ENCODE results near the gene CCDC24. TPM values are rescaled to one million over a fixed set of nuclear protein-coding genes. Genes with fewer than 3 reads are reported as not detected.
A peak's percentile ranks its signal among the peaks of the same experiment; 100 is the strongest.

The CCDC24 gene
- total and polyA plus RNA-seq, 7 experiments from 2014 or later, result 0.40 to 2.9 (median 1.6) TPM; not detected in 1

DNA sequence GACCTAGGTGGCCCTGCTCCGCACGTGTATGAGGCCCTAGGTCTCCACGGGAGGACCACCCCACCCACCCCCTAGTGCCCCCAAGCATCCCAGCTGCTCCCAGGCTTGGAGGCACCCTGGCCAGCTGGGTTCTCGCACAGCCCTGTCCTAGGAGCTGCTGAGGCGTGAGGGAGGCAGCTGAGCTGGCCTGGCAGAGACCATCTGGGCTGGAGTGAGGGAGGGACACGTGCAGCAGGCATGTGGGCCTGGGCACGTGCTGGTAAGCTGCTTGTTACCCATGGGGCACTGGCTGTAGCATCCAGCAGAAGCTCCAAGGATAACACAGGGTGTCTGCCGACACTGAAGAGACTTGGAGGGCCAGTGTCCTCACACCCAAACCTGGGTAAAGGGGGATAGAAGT, 29.8 kb downstream of the CCDC24 start:
- DNase-seq (no peak), ATAC-seq (no peak)
- intact Hi-C loops (cut with micrococcal nuclease), result no loop called here
- no peaks in the 10 kb centered on the region for H3K9me3 Mint-ChIP-seq
- Histone ChIP-seq H3K27ac (ENCODE audit: low read depth, low read length) (no peak overlapping the region), H3K4me3 (ENCODE audit: low read length) (no peak overlapping the region), H3K4me1 (ENCODE audit: control insufficient read depth in 2 of 2, insufficient read depth in 2 of 2, low read length in 2 of 2) (no peaks in the 10 kb centered on the region), H3K27me3 (ENCODE audit: control insufficient read depth in 2 of 2, insufficient read depth in 2 of 2, low read length in 2 of 2) (no peaks in the 10 kb centered on the region), H3K9me3 (ENCODE audit: control insufficient read depth in 2 of 3, low read length in 3 of 3) (no peaks in the 10 kb centered on the region), H3K36me3 (ENCODE audit: control insufficient read depth in 2 of 3, insufficient read depth in 3 of 3, low read length in 3 of 3) (no peaks in the 10 kb centered on the region)
- no peaks in the 10 kb centered on the region for H3K4me1 Mint-ChIP-seq
- H3K27me3 Mint-ChIP-seq, result no peaks in the 10 kb centered on the region
- H3K36me3 Mint-ChIP-seq, result no peaks in the 10 kb centered on the region
- ChIA-PET CTCF (no interaction called here), POLR2A (no interaction called here)
- H3K27ac Mint-ChIP-seq, result no peak overlapping the region
- no peak overlapping the region for H3K4me3 Mint-ChIP-seq

DNA sequence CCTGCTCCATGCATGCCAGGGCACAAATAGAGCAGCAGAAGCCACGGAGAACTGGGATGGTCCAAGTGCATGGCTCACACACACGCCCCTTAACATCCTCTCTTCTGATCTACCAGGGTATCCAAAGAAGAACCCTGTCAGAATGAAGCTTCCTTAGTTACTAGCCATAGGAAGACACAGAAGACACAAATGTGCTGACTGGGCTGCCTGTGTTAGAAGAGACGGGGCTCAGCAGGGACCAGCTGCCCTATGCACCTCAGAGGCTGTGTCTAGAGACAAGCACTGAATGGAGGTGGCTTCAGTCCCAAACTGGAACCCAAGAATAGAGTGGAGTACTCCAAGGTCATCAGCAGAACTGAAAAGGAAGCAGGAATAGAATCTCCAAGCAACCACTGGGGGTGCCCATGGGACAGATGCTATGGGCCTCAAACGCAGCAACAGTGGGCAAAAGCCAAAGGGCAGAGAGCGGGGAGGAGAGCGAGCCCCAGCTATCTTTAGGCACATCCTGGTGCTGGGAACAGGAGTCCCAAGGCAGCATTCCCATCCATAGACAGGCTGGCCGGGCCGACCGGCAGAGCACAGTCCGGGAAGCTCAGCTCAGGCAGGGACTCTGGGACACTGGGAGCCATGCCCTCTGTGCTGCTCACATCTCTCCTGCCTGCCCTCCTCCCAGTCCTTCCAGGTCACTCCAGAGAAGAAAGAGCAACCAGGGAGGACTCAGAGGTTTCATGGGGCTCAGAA, 30.4 kb downstream of the CCDC24 start:
- no peak for DNase-seq
- Mint-ChIP-seq H3K4me1 (no peaks in the 10 kb centered on the region), H3K27ac (no peak overlapping the region), H3K4me3 (no peak overlapping the region), H3K27me3 (no peaks in the 10 kb centered on the region), H3K9me3 (no peaks in the 10 kb centered on the region), H3K36me3 (no peaks in the 10 kb centered on the region)
- Histone ChIP-seq H3K27ac (ENCODE audit: low read depth, low read length) (no peak overlapping the region), H3K4me3 (ENCODE audit: low read length) (no peak overlapping the region), H3K36me3 (ENCODE audit: control insufficient read depth in 2 of 3, insufficient read depth in 3 of 3, low read length in 3 of 3) (no peaks in the 10 kb centered on the region), H3K9me3 (ENCODE audit: control insufficient read depth in 2 of 3, low read length in 3 of 3) (no peaks in the 10 kb centered on the region), H3K4me1 (ENCODE audit: control insufficient read depth in 2 of 2, insufficient read depth in 2 of 2, low read length in 2 of 2) (no peaks in the 10 kb centered on the region), H3K27me3 (ENCODE audit: control insufficient read depth in 2 of 2, insufficient read depth in 2 of 2, low read length in 2 of 2) (no peaks in the 10 kb centered on the region)
- ATAC-seq, result no peak
- POLR2A ChIA-PET, result no interaction called here
- intact Hi-C loops (cut with micrococcal nuclease), result no loop called here
- CTCF ChIA-PET, result interaction anchor here (1.1 kb wide), 1 partner anchor 20 kb away, joined by 4 read pairs; no protein-coding TSS in a partner anchor

DNA sequence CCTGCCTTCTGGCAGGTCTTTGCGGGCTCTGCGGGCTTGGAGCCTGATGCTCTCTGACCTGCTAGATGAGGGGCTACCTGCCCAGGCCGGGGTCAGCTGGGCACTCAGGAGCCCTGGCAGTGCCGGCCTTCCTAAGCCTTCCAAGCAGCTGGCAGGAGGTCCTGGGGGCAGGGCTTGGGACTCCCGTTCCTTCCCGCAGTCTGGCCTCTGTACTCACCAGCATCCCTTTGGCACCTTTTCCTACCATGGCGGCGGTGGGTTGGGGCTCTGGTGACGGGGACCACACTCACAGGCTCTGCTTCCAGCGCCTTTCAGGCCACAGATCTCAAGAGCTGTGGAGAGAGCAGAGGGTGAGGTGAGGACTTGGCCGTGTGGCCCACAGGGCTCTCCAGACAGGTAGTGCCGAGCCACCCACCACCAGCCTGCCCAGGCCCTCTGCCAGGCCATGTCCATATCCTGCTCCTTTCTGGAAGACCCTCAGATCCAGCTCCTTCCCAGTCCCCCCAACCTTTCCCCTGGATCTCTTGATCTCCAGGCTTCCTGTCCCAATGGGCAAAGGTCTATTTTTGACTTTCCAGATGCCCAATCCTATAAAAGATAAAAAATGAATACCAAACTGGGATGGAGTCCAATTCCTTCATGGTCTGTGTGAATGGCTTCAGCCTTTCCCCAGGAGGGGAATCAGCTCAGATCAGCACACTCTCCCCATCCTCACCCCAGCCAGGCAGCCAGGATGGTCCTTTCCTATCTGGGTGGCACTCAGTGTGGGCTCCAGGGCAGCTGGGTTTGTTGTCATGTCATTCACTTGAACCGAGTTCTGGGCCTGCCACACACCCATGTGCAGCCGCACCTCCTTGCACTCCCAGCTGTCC, 32.9 kb downstream of the CCDC24 start:
- no peaks in the 10 kb centered on the region for H3K27me3 Mint-ChIP-seq
- POLR2A ChIA-PET, result no interaction called here

DNA sequence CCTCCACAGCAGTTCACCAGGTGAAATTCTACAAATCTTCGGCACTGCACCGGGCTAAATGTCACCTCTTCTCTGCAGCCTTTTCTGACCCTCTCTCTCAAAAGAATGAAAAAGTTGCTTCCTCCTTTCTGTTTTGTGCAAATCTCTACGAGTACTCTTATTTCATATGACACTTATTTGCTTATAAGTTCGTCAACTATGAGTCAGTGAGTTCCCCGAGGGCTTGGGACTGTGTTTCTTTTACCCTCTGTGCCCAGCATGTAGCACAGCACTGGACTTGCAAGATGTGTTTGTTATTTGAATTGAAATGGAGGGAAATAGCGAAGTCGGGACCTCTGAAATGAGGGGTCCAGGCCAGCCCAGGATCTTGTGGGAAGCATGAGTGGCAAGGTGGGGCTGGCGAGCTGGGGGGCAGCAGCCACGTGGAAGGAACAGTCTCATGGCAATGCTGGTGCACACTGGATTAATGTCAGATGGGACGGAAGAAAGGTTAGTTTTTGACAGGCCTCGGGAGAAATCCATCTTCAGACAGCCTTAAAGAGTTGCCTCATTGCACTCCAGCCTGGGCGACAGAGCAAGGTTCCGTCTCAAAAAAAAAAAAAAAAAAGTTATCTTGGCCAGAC, 33.6 kb downstream of the CCDC24 start:
- no peak for ATAC-seq

More for the DNA sequence above, 32.9 kb downstream of the CCDC24 start:
- H3K27me3 ChIP-seq (ENCODE audit: control insufficient read depth in 2 of 2, insufficient read depth in 2 of 2, low read length in 2 of 2), result no peaks in the 10 kb centered on the region
- CTCF ChIA-PET, result interaction anchor here (0.9 kb wide), 1 partner anchor 13 kb away, joined by 4 read pairs; no protein-coding TSS in a partner anchor
- Mint-ChIP-seq H3K4me1 (peaks cover 6 to 16% (median 13%) of the 10 kb centered on the region in 7 donors), H3K9me3 (peaks cover 0 to 3% (median 0%) of the 10 kb centered on the region in 11 donors), H3K27ac (no peak overlapping the region), H3K36me3 (no peaks in the 10 kb centered on the region), H3K4me3 (no peak overlapping the region)
- no peak overlapping the region for H3K27ac ChIP-seq (ENCODE audit: low read depth, low read length)
- DNase-seq (no peak), ATAC-seq (no peak)
- peaks cover 0 to 2% of the 10 kb centered on the region in 2 donors for H3K4me1 ChIP-seq (ENCODE audit: control insufficient read depth in 2 of 2, insufficient read depth in 2 of 2, low read length in 2 of 2)
- H3K9me3 ChIP-seq (ENCODE audit: control insufficient read depth in 2 of 3, low read length in 3 of 3), result no peaks in the 10 kb centered on the region
- no peak overlapping the region for H3K4me3 ChIP-seq (ENCODE audit: low read length)
- H3K36me3 ChIP-seq (ENCODE audit: control insufficient read depth in 2 of 3, insufficient read depth in 3 of 3, low read length in 3 of 3), result no peaks in the 10 kb centered on the region
- intact Hi-C loops (cut with micrococcal nuclease), result no loop called here

DNA sequence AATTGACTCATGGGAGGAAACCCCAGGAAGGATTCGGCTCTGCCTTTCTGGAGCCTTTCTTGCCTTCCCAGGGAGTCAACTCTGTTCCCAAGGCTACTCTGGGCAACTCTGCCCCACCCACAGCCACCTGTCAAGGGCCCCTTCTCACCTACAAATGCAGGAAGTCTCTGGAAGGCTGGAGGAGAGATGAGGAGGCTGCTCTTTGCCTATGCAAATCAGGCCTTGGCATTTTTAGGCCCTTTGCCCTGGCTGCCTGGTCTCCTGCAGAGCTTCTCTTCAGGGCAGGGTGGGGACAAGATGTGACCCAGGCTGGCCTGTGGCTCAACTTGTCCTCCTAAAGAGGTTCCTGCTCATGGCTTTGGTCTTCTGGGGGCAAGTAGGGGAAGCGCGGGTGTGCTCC, 34.4 kb downstream of the CCDC24 start:
- no peaks in the 10 kb centered on the region for H3K36me3 Mint-ChIP-seq
- ATAC-seq (no peak), DNase-seq (no peak)
- Histone ChIP-seq H3K9me3 (ENCODE audit: control insufficient read depth in 2 of 3, low read length in 3 of 3) (no peaks in the 10 kb centered on the region), H3K4me3 (ENCODE audit: low read length) (no peak overlapping the region), H3K36me3 (ENCODE audit: control insufficient read depth in 2 of 3, insufficient read depth in 3 of 3, low read length in 3 of 3) (no peaks in the 10 kb centered on the region), H3K4me1 (ENCODE audit: control insufficient read depth in 2 of 2, insufficient read depth in 2 of 2, low read length in 2 of 2) (peaks cover 0 to 7% of the 10 kb centered on the region in 2 donors), H3K27me3 (ENCODE audit: control insufficient read depth in 2 of 2, insufficient read depth in 2 of 2, low read length in 2 of 2) (no peaks in the 10 kb centered on the region), H3K27ac (ENCODE audit: low read depth, low read length) (no peak overlapping the region)
- H3K4me3 Mint-ChIP-seq, result no peak overlapping the region
- peaks cover 12 to 23% (median 21%) of the 10 kb centered on the region in 7 donors for H3K4me1 Mint-ChIP-seq
- intact Hi-C loops (cut with micrococcal nuclease), result no loop called here
- no peaks in the 10 kb centered on the region for H3K27me3 Mint-ChIP-seq
- ChIA-PET POLR2A (no interaction called here), CTCF (no interaction called here)
- H3K9me3 Mint-ChIP-seq, result peaks cover 0 to 3% (median 0%) of the 10 kb centered on the region in 11 donors
- H3K27ac Mint-ChIP-seq, result no peak overlapping the region

More for the DNA sequence above, 33.6 kb downstream of the CCDC24 start:
- ChIA-PET POLR2A (no interaction called here), CTCF (interaction anchor here (0.9 kb wide), 1 partner anchor 12 kb away, joined by 4 read pairs; no protein-coding TSS in a partner anchor)
- no peaks in the 10 kb centered on the region for H3K9me3 ChIP-seq (ENCODE audit: control insufficient read depth in 2 of 3, low read length in 3 of 3)
- H3K27ac ChIP-seq (ENCODE audit: low read depth, low read length), result no peak overlapping the region
- Mint-ChIP-seq H3K9me3 (peaks cover 0 to 3% (median 0%) of the 10 kb centered on the region in 11 donors), H3K4me1 (peaks cover 12 to 23% (median 21%) of the 10 kb centered on the region in 7 donors), H3K27me3 (no peaks in the 10 kb centered on the region), H3K4me3 (peak overlapping the region in 1 of 10 donors; percentile 17), H3K27ac (peak overlapping the region in 1 of 9 donors; percentile 55), H3K36me3 (no peaks in the 10 kb centered on the region)
- peaks cover 0 to 7% of the 10 kb centered on the region in 2 donors for H3K4me1 ChIP-seq (ENCODE audit: control insufficient read depth in 2 of 2, insufficient read depth in 2 of 2, low read length in 2 of 2)
- H3K27me3 ChIP-seq (ENCODE audit: control insufficient read depth in 2 of 2, insufficient read depth in 2 of 2, low read length in 2 of 2), result no peaks in the 10 kb centered on the region
- H3K36me3 ChIP-seq (ENCODE audit: control insufficient read depth in 2 of 3, insufficient read depth in 3 of 3, low read length in 3 of 3), result no peaks in the 10 kb centered on the region
- intact Hi-C loops (cut with micrococcal nuclease), result no loop called here
- H3K4me3 ChIP-seq (ENCODE audit: low read length), result no peak overlapping the region
- DNase-seq, result no peak

DNA sequence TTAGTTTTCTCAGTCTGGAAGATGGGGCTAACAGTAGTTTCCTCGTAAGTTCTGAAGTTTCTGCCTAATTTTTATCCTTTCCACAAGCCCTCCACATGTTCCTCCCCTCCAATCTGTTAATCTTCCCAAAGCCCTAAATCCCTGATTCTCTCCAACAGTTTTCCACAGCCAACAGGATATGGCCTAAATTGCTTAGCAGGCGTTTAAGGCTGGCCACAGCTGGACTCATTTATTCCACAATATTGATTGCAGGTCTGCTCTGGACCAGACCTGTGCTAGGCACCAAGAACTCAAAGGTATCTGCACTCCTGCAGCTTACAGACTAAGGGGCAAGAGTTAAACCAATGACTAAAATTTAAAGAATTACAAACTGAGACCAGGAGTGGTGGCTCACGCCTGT, 35.9 kb downstream of the CCDC24 start:
- Mint-ChIP-seq H3K4me1 (peaks cover 16 to 31% (median 22%) of the 10 kb centered on the region in 7 donors), H3K27me3 (no peaks in the 10 kb centered on the region), H3K4me3 (peak overlapping the region in 2 of 10 donors; percentile 21 to 98), H3K36me3 (no peaks in the 10 kb centered on the region), H3K27ac (peak overlapping the region in 1 of 9 donors; percentile 5), H3K9me3 (peaks cover 0 to 3% (median 0%) of the 10 kb centered on the region in 11 donors)
- Histone ChIP-seq H3K4me3 (ENCODE audit: low read length) (no peak overlapping the region), H3K4me1 (ENCODE audit: control insufficient read depth in 2 of 2, insufficient read depth in 2 of 2, low read length in 2 of 2) (peaks cover 0 to 7% of the 10 kb centered on the region in 2 donors), H3K27ac (ENCODE audit: low read depth, low read length) (no peak overlapping the region), H3K36me3 (ENCODE audit: control insufficient read depth in 2 of 3, insufficient read depth in 3 of 3, low read length in 3 of 3) (no peaks in the 10 kb centered on the region), H3K9me3 (ENCODE audit: control insufficient read depth in 2 of 3, low read length in 3 of 3) (no peaks in the 10 kb centered on the region), H3K27me3 (ENCODE audit: control insufficient read depth in 2 of 2, insufficient read depth in 2 of 2, low read length in 2 of 2) (no peaks in the 10 kb centered on the region)
- ChIA-PET POLR2A (no interaction called here), CTCF (no interaction called here)
- intact Hi-C loops (cut with micrococcal nuclease), result no loop called here
- ATAC-seq (no peak), DNase-seq (no peak)

Measured in naive thymus-derived CD4-positive, alpha-beta T cell (primary cell).